KBM-7 (cell line): ENCODE data around the gene ANP32B.
A peak's percentile ranks its signal among the peaks of the same experiment; 100 is the strongest.
"Not testable (repeated sequence)": the region's sequence is repeated elsewhere in the genome, so short reads cannot be mapped to it uniquely, and the experiment has no call there.

ENCODE experiments used
- DNase-seq: peaks from one replicate; pipeline ENCODE4 v3.0.0-alpha.2; 2015
- in situ Hi-C: fragments of 300-500 bp; cut with MboI; formaldehyde crosslinking; loops from 2 replicates; pipeline ENCODE4 v1.14.3; 2020; ENCODE audit warnings: low sequenced_read_pairs, low pct_unique_long_range_greater_than_20kb, mixed read lengths

The ANP32B gene

DNA sequence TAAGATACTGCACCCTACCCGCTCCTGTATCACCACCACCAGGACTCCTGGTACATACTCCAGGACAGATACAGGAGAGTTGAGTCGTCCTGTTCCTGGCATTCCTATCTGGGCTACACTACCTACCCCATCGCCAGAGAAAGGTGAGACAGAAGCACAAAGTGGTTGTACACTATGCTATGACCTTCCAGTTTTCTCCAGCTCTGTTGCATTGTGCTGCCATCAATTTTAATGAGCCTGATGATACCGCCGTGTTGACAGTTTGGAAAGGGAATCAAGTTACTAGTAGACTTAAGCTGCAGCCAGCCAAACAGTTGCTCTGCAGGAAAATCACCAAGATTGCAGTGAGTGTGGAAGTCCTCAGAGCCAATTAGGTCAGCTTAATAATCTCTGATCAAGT, 35.2 kb downstream of the ANP32B start:
- no peak for DNase-seq
- in situ Hi-C loops = no loop called here

DNA sequence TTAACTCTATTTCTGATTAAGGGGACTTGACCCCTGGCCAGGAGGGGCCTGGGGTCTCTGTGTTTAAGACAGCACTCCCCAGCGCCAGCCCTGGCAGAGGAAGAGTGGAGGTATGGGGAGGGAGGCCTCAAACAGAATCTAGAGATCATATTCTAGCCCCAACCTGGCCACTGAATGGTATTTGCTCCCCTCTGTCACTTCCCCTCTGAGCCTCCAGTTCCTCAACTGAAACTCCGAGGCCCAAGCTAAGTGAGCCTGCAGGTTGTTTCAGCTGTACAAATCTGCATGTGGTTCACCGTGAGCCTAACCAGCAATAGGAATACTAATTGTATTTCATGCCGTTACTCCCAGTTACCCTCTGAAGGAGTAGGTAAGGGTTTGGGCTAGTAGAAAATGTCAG, 36.0 kb downstream of the ANP32B start:
- in situ Hi-C loops = no loop called here
- DNase-seq = no peak

DNA sequence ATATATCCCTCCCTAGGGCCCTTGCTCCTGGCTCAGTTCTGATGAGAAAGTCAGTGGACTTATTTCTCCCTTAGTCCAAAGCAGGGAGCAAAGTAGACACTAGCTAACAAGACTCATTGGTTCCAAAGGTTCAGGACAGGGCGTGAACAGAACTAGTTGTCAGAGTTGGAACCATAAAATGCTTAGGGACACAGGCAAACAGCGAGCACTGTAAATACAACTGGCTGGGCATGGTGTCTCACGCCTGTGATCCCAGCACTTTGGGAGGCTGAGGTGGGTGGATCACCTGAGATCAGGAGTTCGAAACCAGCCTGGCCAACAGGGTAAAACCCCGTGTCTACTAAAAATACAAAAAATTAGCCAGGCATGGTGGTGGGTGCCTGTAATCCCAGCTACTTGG, 36.7 kb downstream of the ANP32B start:
- DNase-seq, in situ Hi-C loops: not testable (repeated sequence)

DNA sequence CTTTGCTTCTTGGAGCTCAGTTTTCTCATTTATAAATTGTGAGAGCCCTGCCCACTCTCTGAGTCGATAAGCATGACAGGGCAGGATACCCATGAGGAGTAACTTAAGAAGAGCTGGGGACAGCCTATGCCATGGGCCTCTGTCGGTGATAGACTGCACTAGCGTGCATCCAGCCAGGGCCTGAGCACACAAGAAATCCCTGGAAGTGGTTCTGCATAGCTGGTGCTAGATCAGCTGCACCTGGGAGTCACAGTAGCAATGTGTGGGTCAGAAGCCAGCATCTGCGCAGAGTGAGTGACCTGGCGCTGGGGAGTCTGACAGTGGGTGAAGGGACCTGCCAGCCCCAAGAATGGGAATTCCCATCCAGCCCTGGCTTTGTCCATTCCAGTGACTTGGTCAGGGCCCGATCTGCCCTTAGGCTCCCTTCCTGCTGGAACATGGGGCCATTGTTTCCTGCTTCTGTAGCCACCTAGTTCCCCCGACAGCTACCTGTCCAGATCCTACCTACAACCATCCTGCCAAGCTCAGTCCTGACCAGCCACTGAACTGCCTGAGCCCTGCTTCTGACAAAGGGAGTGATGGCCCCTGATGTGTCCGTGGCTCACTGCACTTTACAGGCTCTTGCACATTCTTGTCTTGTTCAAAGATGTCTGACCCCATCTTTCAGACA, 37.5 kb downstream of the ANP32B start:
- no peak for DNase-seq
- in situ Hi-C loops = no loop called here

DNA sequence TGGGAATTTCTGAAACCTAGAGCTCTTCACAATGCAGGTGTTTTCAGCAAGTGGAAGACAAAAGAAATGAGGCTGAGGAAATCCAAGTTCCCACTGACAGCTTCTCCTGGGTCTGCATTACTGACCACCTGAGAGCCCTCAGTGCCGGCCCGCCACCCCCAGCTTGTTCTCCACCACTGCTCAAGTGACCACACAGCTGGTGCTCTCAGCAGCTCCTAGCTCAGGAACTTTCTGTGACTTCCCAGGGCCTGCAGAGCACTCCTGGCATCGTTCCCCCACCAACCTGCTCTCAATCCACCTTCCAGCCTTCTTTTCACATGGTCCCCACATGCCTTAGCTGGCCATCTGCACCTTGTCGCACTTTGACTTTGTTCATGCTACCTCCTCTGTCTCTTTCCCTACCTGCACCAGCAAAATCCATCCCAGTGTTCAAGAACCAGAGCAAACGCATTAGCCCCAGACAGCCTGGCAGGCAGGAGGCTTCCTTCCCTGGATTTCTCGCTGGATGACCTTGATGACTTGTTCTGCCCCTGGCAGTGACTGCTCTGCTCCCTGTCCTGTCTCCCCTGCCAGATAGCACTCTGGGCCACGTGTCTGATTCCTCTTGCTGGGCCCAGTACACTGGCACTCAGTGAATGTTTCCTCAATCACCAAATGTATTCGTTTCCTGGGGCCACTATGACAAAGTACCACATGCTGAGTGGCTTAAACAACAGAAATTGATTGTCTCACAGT, 38.3 kb downstream of the ANP32B start:
- no peak for DNase-seq
- in situ Hi-C loops = no loop called here

DNA sequence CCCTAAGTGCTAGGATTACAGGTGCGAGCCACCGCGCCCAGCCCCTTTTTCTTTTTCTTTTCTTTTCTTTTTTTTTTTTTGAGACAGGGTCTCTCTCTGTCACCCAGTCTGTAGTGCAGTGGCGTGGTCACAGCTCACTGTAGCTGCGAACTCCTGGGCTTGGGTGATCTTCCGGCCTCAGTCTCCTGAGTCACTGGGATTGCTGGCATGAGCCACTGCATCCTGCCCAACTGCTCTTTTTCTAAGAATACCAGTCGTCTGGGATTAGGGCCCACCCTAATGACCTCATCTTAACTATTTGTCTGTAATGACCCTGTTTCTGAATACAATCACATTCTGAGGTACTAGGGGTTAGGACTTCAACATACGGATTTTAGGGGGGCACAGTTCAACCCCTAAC, 39.3 kb downstream of the ANP32B start:
- in situ Hi-C loops = no loop called here
- no peak for DNase-seq

DNA sequence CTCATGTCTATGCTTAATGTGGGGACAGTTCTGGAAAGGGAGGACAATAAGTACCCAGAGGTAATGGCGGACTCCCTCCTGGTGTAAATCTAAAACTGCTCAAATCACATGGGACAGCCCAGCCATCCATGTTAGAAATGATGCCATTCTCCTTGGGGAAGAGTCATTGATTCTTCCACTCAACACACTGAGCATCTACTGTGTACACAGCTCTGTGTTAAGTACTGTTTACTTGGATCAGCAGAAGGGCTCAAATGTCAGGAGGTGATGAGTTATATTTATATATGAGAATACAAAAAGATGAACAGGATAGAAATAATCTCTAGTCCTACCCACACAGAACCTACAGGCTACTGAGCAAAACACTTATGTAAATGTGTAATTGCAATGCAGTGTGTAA, 41.6 kb downstream of the ANP32B start:
- no peak for DNase-seq
- in situ Hi-C loops = no loop called here

DNA sequence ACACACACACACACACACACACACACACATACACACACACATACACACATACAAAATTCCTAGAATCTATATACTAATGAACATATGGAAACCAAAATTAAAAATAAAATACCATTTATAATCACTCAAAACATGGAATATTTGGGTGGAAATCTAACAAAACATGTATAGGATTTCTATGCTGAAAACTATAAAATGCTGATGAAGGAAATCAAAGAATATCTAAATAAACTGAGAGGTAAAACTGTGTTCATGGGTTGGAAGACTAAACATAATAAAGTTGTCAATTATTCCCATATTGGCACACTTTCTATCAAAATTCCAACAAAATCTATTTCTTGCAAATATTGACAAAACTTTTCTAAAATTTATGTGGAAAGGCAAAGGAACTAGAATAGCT, 48.0 kb downstream of the ANP32B start:
- no peak for DNase-seq
- in situ Hi-C loops = no loop called here

DNA sequence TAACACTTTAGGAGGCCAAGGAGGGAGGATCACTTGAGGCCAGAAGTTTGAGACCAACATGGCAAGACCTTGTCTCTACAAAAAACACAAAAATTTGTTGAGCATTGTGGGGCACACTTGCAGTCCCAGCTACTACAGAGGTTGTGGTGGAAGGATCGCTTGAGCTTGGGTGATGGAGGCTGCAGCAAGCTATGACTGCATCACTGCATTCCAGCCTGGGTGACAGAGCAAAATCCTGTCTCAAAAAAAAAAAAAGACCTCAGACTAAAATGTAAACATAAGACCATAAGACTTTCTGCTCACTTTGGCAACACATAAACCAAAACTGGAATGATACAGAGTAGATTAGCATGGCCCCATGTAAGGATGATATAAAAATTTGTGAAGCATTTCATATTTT, 48.8 kb downstream of the ANP32B start:
- in situ Hi-C loops = no loop called here

DNA sequence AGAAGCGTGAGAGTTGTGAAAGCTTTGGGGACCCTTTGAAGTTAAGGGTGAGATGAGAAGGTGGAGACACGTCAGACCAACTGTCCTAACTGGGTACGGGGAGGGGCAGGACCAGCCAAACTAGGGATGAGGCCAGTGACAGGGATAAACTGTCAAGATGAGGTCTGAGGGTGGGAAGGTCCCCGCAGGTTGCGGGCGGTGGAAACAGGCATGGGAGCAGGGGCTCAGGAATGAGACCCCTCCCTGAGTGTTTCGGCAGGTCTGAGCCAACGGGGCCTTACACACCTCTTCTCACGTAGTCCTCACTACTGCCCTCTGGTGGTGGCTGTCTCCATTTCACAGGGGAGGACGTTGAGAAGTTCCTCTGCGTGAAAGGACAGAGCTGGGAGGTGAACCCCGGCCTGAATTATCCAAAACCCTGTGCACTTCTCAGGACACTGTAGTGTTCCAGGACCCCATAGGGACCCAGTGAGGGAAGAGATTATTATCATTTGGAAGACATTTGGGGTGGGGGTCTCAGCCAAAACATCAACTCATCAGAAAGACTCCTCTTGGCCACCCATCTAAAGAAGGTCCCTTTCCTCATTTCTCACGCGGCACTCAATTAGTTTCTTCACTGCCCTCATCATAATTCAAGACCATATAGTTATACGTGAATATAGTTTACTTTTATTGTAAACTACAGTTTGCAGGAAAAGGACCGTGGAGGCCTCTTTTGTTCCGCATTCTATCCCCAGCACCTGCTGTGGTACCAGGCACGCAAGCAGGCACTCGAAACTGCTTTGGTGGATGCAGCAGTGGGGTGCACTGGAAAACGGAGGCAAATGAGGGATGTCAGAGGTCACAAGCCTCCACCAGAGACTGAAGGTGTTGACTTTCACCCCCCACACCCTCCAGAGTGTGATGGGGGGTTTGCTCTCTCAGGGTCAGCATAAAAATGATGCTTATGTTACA, 51.7 kb downstream of the ANP32B start:
- DNase-seq = peak; percentile 81
- in situ Hi-C loops = no loop called here

More for the DNA sequence above, 48.8 kb downstream of the ANP32B start:
- DNase-seq = no peak

DNA sequence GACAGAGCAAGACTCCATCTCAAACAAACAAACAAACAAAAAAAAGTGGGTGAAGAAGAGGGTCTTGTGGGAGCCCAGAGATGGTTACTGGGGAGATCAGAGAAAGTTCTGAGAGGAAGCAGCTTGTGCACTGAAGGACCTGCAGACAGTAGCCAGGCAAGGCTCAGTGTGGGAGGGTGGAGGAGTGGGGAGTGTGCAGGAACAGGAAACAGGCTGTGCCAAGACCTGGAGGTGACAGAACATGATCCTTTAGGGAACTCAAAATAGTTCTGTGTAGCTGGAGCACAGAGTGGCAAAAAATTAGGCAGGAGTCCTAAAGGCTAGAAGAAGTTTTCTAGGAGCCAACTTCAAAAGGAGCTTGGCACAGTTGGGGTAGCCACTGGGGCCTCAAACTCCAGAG, 54.2 kb downstream of the ANP32B start:
- DNase-seq = peak; percentile 93
- in situ Hi-C loops = no loop called here

DNA sequence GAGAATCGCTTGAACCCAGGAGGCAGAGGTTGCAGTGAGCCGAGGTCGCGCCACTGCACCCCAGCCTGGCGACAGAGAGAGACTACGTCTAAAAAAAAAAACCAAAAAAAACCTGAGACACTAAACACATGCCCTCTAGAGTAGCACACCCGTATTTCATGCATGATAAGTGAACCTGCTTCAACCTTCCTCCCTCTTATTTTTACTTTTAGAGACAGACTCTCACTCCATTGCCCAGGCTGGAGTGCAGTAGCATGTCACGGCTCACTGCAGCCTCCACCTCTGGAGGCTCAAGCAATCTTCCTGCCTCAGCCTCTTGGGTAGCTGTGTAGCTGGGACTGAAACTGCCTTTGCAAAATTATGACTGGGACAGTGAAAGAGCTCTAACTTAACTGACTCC, 55.8 kb downstream of the ANP32B start:
- no peak for DNase-seq
- in situ Hi-C loops = no loop called here

DNA sequence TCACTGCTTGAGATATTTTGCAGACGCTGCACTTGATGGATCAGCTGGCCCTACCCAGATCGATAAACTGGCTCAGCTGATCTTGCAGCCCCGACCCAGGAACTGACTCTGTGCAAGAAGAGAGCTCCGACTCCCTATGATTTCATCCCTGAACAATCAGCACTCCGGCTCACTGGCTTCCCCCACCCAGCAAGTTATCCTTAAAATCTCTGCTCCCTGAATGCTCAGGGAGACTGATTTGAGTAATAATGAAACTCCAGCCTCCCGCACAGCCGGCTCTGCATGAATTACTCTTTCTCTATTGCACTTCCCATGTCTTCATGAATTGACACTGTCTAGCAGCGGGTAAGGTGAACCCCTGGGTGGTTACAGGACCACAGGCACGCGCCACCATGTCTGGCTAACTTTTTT, 56.5 kb downstream of the ANP32B start:
- in situ Hi-C loops = no loop called here

DNA sequence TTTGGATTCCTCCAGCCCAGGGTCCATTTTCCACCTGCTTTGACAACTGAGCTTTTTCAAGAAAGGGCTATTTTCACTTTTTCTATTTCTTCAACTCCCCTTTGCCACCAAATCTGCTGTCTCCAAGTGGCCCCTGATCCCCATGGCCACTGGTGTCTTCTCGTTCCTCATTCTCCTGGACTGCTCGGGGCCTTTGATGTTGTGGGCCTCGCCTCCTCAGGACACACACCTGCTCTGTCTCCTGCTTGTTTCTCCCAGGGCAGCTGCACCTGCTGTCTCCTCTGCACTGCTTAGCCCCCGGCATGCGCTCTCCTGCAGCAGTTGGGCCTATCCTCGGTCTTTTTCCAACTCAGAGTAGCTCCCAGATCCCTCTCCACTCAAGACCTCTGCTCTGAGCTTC, 57.1 kb downstream of the ANP32B start:
- in situ Hi-C loops = no loop called here
- no peak for DNase-seq

More for the DNA sequence above, 56.5 kb downstream of the ANP32B start:
- no peak for DNase-seq

DNA sequence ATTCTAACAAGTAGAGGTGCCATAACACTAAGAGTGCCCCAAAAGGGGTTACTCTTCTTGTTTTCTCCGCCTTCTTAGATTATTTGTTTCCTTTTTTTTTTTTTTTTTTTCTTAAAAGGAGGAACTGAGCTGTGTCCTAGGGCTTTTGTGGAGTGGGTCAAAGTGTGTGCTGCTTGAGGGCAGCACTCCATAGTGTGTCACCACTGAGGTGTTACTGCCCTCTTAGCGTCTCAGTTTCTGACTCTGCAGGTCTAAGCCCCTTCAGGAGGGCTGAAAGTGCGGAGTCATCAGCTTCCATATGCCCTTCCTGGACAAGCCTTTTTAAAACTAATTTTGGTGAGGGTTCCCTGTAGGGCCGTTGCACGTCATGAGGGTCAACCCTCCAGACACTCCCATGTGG, 60.8 kb downstream of the ANP32B start:
- DNase-seq = no peak
- in situ Hi-C loops = no loop called here

DNA sequence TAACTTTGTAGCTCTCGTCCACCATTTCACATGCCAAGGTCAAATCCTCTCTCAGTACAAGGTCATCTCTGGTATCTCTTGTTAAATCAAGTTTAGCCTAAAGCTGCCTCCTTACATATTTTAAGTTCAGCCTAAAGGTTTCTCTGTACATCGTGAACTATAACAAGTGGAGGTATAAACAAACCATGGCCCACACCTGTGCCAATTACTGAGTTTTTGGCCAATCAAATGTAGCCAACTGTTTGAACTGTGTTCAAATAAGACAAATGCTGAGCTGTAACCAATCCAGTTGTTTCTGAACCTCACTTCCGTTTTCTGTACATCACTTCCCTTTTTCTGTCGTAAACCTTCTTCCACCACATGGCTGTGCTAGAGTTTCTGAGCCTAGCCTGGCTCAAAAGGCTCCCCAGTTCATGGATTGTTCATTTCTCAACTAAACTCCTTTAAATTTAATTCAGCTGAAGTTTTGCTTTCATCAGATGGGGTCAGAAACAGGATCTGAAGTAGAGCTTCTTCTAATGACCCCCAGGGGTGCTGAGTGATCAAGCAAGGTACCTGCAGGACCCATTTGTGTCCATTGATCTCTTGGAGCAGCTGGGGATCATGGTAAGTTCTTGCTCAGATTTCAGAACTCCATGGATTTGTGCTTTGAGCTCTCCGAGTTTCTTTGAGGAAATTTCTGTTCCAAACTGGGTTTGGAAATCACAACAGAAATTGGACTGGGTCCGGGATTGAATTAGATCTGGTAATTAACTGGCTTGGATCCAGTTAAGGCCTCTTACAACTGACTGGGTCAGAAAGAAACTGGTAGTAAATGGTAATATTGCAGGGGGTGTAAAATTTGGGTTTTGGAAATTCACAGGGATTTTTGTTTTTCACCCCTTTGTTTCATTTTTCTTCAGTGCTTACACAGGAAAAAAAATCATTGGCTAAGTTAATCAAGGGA, 62.4 kb downstream of the ANP32B start:
- in situ Hi-C loops = no loop called here
- DNase-seq = peak; percentile 96

DNA sequence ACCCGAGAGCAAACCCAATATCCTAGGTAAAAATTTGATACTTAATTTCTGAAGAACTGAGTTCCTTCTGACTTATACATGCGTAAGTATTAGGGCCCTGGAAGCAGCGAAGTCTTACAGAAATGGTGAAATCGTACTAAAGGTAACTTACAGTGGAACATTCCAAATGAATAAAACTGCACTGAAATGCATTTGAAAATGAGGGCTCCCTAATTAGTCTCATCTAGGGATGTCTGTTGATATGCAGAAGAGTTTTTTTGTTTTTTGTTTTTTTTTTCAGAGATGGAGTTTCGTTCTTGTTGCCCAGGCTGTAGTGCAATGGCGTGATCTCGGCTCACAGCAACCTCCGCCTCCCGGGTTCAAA, 63.0 kb downstream of the ANP32B start:
- in situ Hi-C loops = no loop called here
- DNase-seq = peak; percentile 30

DNA sequence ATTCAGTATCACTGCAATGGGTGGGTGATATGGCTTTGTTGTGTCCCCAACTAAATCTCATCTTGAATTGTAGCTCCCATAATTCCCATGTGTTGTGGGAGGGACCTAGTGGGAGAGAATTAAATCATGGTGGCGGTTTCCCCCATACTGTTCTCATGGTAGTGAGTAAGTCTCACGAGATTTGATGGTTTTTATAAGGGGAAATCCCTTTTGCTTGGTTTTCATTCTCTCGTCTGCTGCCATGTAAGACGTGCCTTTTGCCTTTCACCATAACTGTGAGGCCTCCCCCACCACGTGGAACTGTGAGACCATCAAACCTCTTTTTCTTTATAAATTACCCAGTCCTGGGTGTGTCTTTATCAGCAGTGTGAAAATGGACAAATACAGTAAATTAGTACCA, 63.9 kb downstream of the ANP32B start:
- peak; percentile 53 for DNase-seq
- in situ Hi-C loops = no loop called here
